Measurements from ENCODE around the gene SLIT1.

Gene SLIT1

DNA sequence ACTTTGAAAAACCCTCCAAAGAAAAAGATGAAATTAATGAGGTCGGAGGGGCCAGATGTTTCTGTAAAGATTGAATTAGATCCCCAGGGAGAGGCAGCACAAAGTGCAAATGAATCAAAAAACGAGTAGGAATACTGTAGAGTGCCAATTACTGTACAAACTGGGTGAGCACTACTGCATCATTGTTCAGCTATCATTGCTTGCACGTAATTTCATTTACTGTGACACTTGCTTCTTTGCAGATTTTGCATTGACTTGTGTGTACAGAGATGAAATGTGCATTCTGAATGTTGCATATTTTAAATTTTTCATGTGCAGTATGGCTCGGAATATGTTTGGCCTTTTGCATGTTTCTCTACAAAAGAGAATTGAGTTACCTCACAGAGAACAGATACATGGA lies 230.0 kb downstream of the SLIT1 start:
- H3K4me3 ChIP-seq (replicated peaks in 1 of 2; ENCODE audit: low read depth in 2 of 2, low read length in 2 of 2): no peak overlapping the region
- no peak for DNase-seq (ENCODE audit: low read depth in 2 of 2)
- TF ChIP-seq, protein P1, sequence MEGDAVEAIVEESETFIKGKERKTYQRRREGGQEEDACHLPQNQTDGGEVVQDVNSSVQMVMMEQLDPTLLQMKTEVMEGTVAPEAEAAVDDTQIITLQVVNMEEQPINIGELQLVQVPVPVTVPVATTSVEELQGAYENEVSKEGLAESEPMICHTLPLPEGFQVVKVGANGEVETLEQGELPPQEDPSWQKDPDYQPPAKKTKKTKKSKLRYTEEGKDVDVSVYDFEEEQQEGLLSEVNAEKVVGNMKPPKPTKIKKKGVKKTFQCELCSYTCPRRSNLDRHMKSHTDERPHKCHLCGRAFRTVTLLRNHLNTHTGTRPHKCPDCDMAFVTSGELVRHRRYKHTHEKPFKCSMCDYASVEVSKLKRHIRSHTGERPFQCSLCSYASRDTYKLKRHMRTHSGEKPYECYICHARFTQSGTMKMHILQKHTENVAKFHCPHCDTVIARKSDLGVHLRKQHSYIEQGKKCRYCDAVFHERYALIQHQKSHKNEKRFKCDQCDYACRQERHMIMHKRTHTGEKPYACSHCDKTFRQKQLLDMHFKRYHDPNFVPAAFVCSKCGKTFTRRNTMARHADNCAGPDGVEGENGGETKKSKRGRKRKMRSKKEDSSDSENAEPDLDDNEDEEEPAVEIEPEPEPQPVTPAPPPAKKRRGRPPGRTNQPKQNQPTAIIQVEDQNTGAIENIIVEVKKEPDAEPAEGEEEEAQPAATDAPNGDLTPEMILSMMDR (IDR thresholded peaks at IDR 0.05; ENCODE audit: low read depth, low read length): no peak

DNA sequence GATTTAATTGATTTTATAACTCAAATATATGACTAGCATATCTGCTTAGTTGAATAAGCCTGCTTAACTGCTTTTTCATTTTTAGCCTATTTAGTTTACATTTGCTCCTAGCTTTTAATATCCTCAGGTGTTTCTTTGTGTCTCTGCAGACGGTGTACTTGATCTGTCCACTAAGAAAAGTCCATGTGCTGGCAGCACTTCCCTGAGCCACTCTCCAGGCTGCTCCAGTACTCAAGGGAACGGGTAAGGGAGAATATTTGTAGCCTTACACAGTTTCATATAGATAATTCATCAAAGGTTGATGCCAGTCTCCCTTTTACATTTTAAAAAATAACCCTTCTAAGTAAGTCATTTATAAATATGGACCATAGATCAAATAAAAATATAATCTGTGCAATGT lies 233.8 kb downstream of the SLIT1 start:
- DNase-seq (ENCODE audit: low read depth in 2 of 2): no peak
- TF ChIP-seq, protein P1 (IDR thresholded peaks at IDR 0.05; ENCODE audit: low read depth, low read length): no peak

DNA sequence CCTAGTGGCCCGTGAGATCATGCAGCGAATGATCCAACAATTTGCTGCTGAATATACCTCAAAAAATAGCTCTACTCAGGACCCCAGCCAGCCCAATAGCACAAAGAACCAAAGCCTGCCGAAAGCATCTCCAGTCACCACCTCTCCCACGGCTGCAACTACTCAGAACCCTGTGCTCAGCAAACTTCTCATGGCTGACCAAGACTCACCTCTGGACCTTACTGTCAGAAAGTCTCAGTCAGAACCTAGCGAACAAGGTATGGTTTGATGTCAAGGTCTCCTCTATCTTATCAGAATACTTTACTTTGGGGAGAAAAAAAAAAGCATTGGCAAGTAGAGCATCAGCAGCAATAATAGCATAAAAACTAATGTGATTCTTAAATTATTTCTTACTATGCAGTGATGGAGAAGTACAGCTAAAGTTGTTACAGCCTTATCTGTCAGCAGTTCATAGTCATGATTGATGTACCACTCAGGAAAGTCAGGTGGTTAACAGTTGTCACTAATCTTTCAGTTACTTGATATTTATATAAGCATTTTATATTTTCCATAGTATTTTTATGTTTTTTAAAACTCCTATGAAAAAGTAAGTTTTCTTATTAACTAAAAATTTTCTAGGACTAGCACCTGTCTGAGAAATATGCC lies 236.6 kb downstream of the SLIT1 start:
- TF ChIP-seq, protein P1 (IDR thresholded peaks at IDR 0.05; ENCODE audit: low read depth, low read length): no peak
- DNase-seq (ENCODE audit: low read depth in 2 of 2): no peak
- no peak overlapping the region for H3K4me3 ChIP-seq (replicated peaks in 1 of 2; ENCODE audit: low read depth in 2 of 2, low read length in 2 of 2)

More for the DNA sequence above, 233.8 kb downstream of the SLIT1 start:
- H3K4me3 ChIP-seq (replicated peaks in 1 of 2; ENCODE audit: low read depth in 2 of 2, low read length in 2 of 2): no peak overlapping the region
